Activated CD8-positive, alpha-beta T cell treated with anti-CD3 and anti-CD28 coated beads for 36 hours (primary cell): ENCODE results near the gene GNG7. TPM values are rescaled to one million over a fixed set of nuclear protein-coding genes. Genes with fewer than 3 reads are reported as not detected.

ENCODE experiments used
- ATAC-seq: fragments of 200-7000 bp; cut with Tn5 transposase; one replicate; pipeline ENCODE4 v1.10.0; 2021; ENCODE audit warnings: mild to moderate bottlenecking, moderate library complexity
- CTCF ChIA-PET: fragments of 350-600 bp; sonication (Branson Sonifier 250); formaldehyde crosslinking; loops from one replicate; lab custom pipeline; 2021; ENCODE audit warnings: antibody characterized with exemption; lab: Charles Lee
- POLR2A ChIA-PET: fragments of 350-600 bp; sonication (Branson Sonifier 250); formaldehyde crosslinking; loops from one replicate; lab custom pipeline; 2021; ENCODE audit warnings: antibody characterized with exemption; lab: Charles Lee
- DNase-seq: peaks from one replicate; pipeline ENCODE4 v3.0.0-alpha.2; 2020
- H3K27ac Mint-ChIP-seq: one replicate; pipeline ENCODE4 v1.8.0; 2021; ENCODE audit warnings: mild to moderate bottlenecking, mixed read lengths
- H3K27me3 Mint-ChIP-seq: one replicate; pipeline ENCODE4 v1.8.0; 2021; ENCODE audit warnings: mixed read lengths
- H3K36me3 Mint-ChIP-seq: one replicate; pipeline ENCODE4 v1.8.0; 2021; ENCODE audit warnings: low read depth, mixed read lengths
- H3K4me1 Mint-ChIP-seq: one replicate; pipeline ENCODE4 v1.8.0; 2021; ENCODE audit warnings: low read depth, mixed read lengths
- H3K4me3 Mint-ChIP-seq: one replicate; pipeline ENCODE4 v1.8.0; 2021; ENCODE audit warnings: mild to moderate bottlenecking, moderate library complexity, mixed read lengths
- H3K9me3 Mint-ChIP-seq: one replicate; pipeline ENCODE4 v1.8.0; 2021; ENCODE audit warnings: mixed read lengths
- CTCF ChIP-seq: fragments of 200-600 bp; IDR thresholded peaks from one replicate; pipeline ENCODE4 v1.8.0; 2022; ENCODE audit warnings: antibody characterized with exemption, mild to moderate bottlenecking
- intact Hi-C: fragments of 100-400 bp; cut with micrococcal nuclease; formaldehyde crosslinking; loops from one replicate; pipeline ENCODE4 v1.10.0; 2022
- total RNA-seq, 2 experiments: library from RNA; stranded (reverse); gene quantifications; one replicate each; pipeline ENCODE4 v1.2.3, GENCODE V29; 2021

The GNG7 gene
- total RNA-seq, 2 experiments from 2014 or later = 0.27 to 0.32 TPM

DNA sequence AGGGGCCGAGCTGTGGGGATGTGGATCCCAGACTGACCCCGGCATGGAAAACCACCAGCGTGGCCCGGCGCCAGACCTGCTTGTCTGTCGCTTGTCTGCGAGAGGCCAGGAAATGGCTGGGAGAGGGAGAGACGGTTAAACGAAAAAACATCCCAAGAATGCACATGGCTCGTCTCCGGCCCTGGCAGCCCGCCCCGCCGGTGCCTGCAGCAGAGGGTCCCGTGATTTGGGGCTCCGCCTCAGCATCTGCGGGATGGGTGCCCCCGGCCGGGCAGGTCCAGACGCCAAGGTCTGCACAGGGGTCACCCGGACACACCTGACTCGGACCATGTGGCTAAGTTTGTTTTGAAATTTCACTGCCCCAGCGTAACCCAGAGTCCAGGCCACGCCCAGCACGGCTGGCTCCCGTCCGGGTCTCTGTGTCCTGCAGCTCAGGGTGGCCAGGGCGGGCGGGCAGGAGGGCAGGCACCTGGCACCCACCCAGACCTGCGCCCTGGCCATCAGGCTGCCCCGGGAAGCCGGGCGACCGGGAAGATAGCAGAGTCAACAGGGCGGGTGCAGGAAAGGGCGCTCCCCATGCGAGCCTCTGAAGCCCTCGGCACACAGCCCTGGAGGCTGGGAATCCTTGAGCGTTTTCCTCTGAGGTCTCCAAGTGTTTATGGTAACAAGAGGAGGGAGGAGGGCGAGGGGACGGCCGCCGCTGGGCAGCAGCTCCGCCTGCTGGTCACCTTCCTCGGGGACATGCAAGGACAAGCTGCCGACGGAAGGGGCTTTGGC is 123.4 kb downstream of the GNG7 start:
- POLR2A ChIA-PET = interaction anchor here (0.7 to 2.5 kb wide), 4 partner anchors 18 to 102 kb away, joined by 3 to 25 read pairs (median 3); partner anchors contain the start of gene GADD45B
- peak; percentile 61 for ATAC-seq
- Mint-ChIP-seq H3K4me3 (peak overlapping the region; percentile 52), H3K36me3 (no peaks in the 10 kb centered on the region), H3K4me1 (no peaks in the 10 kb centered on the region), H3K27ac (no peak overlapping the region), H3K9me3 (peaks cover 12% of the 10 kb centered on the region), H3K27me3 (peaks cover 12% of the 10 kb centered on the region)
- peak; percentile 78 for DNase-seq
- CTCF ChIA-PET = interaction anchor here (0.7 to 4.7 kb wide), 19 partner anchors 10 to 436 kb away, joined by 3 to 40 read pairs (median 5); partner anchors contain the start of gene GADD45B
- TF ChIP-seq CTCF = peak; percentile 79
- intact Hi-C loops = no loop called here

DNA sequence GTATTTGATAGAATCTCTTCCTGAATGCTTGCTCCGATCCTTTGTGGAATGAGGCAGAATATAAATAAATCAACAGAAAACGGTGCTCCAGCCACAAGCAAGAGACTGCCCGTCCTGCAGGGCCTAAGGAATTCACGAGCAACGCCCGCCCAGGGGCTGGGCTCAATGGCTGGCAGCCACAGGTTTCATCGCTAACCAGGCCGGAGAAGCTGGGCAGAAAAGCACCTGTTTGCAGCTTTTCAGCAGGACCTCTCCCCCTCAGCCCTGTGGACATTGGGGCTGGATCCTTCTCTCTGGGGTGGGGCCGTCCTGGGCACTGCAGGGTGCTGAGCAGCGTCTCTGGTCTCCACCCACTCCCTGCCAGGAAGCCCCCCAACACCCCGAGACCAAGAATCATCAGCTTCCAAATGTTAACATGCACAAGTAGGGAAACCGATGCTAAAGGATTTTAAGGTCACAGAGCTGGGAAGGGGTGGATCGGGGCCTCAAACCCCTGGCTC is 124.1 kb downstream of the GNG7 start:
- ChIA-PET POLR2A (interaction anchor here (1.0 to 2.5 kb wide), 4 partner anchors 11 to 102 kb away, joined by 3 to 25 read pairs (median 3); partner anchors contain the start of gene GADD45B), CTCF (interaction anchor here (1.1 to 4.7 kb wide), 9 partner anchors 16 to 435 kb away, joined by 3 to 40 read pairs (median 5); partner anchors contain the start of gene GADD45B)
- peaks cover 8% of the 10 kb centered on the region for H3K9me3 Mint-ChIP-seq
- ATAC-seq (no peak), DNase-seq (no peak)
- TF ChIP-seq CTCF = no peak
- no peak overlapping the region for H3K27ac Mint-ChIP-seq
- H3K36me3 Mint-ChIP-seq = no peaks in the 10 kb centered on the region
- no peaks in the 10 kb centered on the region for H3K4me1 Mint-ChIP-seq
- H3K4me3 Mint-ChIP-seq = peak overlapping the region; percentile 52
- peaks cover 12% of the 10 kb centered on the region for H3K27me3 Mint-ChIP-seq
- intact Hi-C loops = no loop called here

DNA sequence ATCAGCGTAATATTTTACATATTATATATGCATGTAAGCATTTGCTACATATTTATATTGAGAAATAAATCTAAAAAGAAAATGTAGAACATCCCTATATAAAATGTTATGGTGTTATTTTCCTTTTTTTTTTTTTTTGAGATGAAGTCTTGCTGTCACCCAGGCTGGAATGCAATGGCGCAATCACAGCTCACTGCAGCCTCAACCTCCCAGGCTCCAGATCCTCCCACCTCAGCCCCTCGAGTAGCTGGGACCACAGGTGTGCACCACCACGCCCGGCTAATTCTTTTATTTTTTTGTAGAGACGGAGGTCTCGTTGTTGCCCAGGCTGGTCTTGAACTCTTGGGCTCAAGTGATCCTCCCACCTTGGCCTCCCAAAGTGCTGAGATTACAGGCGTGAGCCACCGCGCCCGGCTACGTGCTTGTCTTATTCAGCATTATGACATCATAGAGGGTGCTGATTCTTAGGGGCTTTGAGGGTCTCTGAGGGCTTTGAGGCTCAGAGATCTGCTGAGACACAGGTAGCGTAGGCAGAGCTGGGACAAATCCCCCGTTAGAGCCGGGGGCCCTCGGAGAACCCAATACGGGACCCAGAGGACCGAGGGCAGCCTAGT is 124.7 kb downstream of the GNG7 start:
- Mint-ChIP-seq H3K27me3 (peaks cover 12% of the 10 kb centered on the region), H3K4me3 (no peak overlapping the region), H3K27ac (no peak overlapping the region), H3K9me3 (peaks cover 8% of the 10 kb centered on the region), H3K4me1 (no peaks in the 10 kb centered on the region), H3K36me3 (no peaks in the 10 kb centered on the region)
- intact Hi-C loops = no loop called here
- ATAC-seq (no peak), DNase-seq (no peak)
- ChIA-PET POLR2A (interaction anchor here (1.0 to 2.5 kb wide), 3 partner anchors 12 to 101 kb away, joined by 3 to 25 read pairs (median 3); partner anchors contain the start of gene GADD45B), CTCF (interaction anchor here (1.6 to 3.2 kb wide), 6 partner anchors 16 to 98 kb away, joined by 3 to 9 read pairs (median 6); no protein-coding TSS in a partner anchor)
- TF ChIP-seq CTCF = no peak

DNA sequence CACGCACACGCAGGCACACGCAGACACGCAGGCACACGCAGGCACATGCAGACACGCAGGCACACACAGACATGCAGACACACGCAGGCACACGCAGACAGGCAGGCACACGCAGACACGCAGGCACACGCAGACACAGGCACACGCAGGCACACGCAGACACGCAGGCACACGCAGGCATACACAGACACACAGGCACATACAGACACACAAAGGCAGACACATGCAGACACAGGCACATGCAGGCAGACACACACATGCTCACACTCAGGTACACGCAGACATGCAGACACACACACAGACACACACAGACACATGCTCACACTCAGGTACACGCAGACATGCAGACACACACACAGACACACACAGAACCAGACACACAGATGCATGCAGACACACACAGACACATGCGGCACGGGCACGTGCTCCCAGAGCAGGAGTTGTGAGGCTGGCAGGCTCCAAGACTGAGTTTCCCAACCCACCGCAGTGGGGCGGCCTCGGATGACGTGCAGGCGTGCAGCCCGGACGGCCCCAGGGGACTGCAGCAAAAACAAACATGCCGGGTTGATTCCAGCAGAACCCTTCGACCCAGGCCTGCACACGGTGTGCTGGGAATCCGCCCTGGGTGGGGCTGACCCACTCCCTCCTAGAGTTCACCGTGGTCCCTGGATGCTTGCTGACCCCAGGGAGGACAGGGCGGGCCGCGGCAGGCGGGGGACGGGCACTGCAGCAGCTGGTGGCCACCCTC is 126.6 kb downstream of the GNG7 start:
- Mint-ChIP-seq H3K27me3 (peaks cover 12% of the 10 kb centered on the region), H3K4me3 (no peak overlapping the region), H3K27ac (no peak overlapping the region), H3K36me3 (no peaks in the 10 kb centered on the region), H3K4me1 (no peaks in the 10 kb centered on the region), H3K9me3 (peaks cover 3% of the 10 kb centered on the region)
- DNase-seq (no peak), ATAC-seq (no peak)
- no peak for TF ChIP-seq CTCF
- POLR2A ChIA-PET = interaction anchor here (1.3 kb wide), 1 partner anchor 98 kb away, joined by 3 read pairs; no protein-coding TSS in a partner anchor
- CTCF ChIA-PET = interaction anchor here (1.3 kb wide), 1 partner anchor 98 kb away, joined by 4 read pairs; no protein-coding TSS in a partner anchor
- intact Hi-C loops = no loop called here
